ENCODE measurements around the gene KRT2. TPM values are rescaled to one million over a fixed set of nuclear protein-coding genes. Genes with fewer than 3 reads are reported as not detected.

KRT2 gene
- total RNA-seq, 4 donors from 2014 or later: 0.47 to 2.5 TPM; not detected in 2

DNA sequence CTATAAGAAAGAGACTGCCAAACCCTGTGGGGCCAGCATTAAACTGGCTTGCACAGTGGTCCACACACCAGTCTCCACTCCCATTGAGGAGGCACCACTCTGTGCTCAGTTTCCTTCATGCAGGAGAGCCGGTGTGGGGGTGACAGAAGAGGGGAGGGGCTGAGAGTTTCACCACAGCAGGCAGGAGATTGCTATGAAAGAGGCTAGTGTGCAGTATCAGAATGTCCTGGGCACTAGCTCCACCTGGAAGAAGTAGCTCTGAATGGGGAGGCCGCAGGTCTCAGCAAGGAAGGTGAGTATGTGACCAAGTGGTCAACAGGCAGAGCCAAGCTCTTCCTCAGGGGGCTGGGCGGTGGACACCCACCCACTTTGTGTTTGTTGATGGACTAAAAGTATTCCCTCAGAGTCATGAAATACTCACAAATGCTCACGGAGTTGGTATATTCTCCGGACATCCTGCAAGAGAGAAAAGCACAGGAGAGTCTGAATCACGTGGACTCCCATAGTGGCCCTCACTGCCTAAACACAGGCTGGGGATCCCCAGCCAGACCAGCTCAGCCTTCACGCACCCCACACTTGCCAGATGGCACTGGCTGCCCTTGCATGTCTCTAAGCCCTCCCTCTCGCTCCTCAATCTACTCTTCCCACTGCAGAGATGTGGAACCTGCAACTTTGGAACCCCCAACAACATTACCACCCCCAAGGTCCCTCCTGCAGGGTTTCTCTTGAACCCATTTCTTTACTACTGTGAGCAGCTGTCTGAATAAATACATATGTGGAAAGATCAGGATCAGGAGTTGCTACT lies 43.0 kb downstream of the KRT2 start:
- no peaks in the 10 kb centered on the region for H3K36me3 ChIP-seq
- H3K4me3 ChIP-seq: no peak overlapping the region
- DNase-seq: no peak
- H3K27me3 ChIP-seq: no peaks in the 10 kb centered on the region
- H3K9me3 ChIP-seq: no peaks in the 10 kb centered on the region
- H3K4me1 ChIP-seq: no peaks in the 10 kb centered on the region
- no peak overlapping the region for H3K27ac ChIP-seq
- no peak for TF ChIP-seq CTCF (IDR thresholded peaks at IDR 0.05)
- TF ChIP-seq POLR2A (IDR thresholded peaks at IDR 0.05): no peak

DNA sequence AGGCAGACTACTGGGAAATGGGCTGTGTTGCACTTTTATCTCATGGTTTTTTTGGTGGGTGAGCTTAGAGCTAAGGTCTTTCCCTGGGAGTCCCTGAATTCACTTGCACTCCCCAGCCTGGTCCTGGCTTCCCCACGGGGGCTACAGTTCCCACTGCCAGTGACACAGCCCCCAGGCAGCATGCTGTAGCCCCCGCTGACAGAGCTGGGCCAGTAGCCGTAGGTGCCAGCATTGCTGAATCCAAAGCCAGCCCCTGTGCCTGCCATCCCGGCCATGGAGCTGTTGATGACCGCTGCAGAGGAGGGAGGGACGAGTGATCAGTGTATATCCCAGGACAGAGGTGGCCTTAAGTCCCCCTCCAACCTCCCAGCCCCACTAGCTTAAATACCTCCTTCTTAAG lies 43.9 kb downstream of the KRT2 start:
- no peaks in the 10 kb centered on the region for H3K4me1 ChIP-seq
- no peak overlapping the region for H3K4me3 ChIP-seq
- H3K27me3 ChIP-seq: no peaks in the 10 kb centered on the region
- H3K36me3 ChIP-seq: no peaks in the 10 kb centered on the region
- DNase-seq: no peak
- H3K27ac ChIP-seq: no peak overlapping the region
- TF ChIP-seq POLR2A (IDR thresholded peaks at IDR 0.05) (no peak), CTCF (IDR thresholded peaks at IDR 0.05) (no peak)
- H3K9me3 ChIP-seq: no peaks in the 10 kb centered on the region

DNA sequence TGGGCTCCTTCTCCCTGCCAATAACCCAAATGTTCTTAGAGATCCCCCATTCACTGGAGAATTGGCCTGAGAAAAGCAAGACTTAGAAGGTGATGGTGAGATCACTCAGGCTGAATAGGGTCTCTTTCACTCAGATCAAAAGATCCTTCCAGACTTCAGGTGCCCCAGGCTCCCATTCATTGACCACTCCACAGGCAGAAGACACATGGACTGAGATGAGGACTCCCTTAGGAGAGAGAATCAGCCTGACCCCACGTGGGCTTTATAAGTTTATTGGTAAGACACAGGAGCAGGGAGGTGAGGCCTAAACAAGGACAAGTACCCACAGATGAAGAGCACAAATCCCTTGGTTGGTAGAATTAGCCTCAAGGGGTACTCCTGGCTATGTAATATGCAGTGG lies 44.7 kb downstream of the KRT2 start:
- no peaks in the 10 kb centered on the region for H3K9me3 ChIP-seq
- H3K4me3 ChIP-seq: no peak overlapping the region
- no peak for DNase-seq
- TF ChIP-seq CTCF (IDR thresholded peaks at IDR 0.05) (no peak), POLR2A (IDR thresholded peaks at IDR 0.05) (no peak)
- H3K4me1 ChIP-seq: no peaks in the 10 kb centered on the region
- H3K36me3 ChIP-seq: no peaks in the 10 kb centered on the region
- no peaks in the 10 kb centered on the region for H3K27me3 ChIP-seq
- H3K27ac ChIP-seq: no peak overlapping the region

DNA sequence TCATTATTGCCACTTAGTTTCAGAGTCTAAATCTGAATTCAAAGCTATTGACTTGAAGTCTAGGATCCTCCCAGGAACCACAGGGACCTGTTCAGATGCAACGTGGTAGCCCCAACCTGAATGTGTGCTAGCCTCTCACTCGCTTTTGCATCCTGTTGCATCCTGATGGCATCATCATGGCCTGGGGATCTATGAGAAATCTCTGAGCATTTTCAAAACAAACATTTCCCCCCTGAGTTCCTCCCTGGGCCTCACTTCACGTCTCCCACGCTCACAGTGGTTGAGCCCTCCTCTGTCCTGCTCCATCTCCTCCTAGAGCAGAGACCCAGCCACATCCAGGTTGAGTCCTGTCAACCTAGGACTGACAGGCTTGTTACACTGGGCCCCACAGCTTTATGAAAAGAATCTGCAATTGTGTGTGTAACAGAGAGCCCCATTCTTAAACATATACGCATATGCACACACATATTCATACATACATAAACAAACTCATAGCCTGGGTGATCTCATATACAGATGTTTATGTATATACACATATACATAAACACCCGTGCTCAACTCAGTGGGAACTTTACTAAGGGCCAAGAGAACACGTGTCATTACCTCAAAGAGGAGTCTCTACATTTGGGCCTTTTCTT lies 45.3 kb downstream of the KRT2 start:
- Histone ChIP-seq H3K4me1 (no peaks in the 10 kb centered on the region), H3K4me3 (no peak overlapping the region), H3K27me3 (no peaks in the 10 kb centered on the region), H3K36me3 (no peaks in the 10 kb centered on the region), H3K9me3 (no peaks in the 10 kb centered on the region), H3K27ac (no peak overlapping the region)
- DNase-seq: no peak
- no peak for TF ChIP-seq POLR2A (IDR thresholded peaks at IDR 0.05)
- TF ChIP-seq CTCF (IDR thresholded peaks at IDR 0.05): no peak

GRCh38 chr12:52606096-52606495 lies 45.9 kb downstream of the KRT2 start:
- Histone ChIP-seq H3K4me3 (no peak overlapping the region), H3K9me3 (no peaks in the 10 kb centered on the region), H3K36me3 (no peaks in the 10 kb centered on the region), H3K27me3 (no peaks in the 10 kb centered on the region), H3K27ac (no peak overlapping the region), H3K4me1 (no peaks in the 10 kb centered on the region)
- DNase-seq: no peak
- no peak for TF ChIP-seq CTCF (IDR thresholded peaks at IDR 0.05)
- no peak for TF ChIP-seq POLR2A (IDR thresholded peaks at IDR 0.05)

Measured in Peyer's patch (tissue), 4 donors.